AG09309 (cell line): ENCODE measurements around the gene CSTPP1.

Source experiments
- DNase-seq: peaks from one replicate; pipeline ENCODE4 v3.0.0-alpha.2; 2010; ENCODE audit warnings: low read depth
- H3K4me3 ChIP-seq: 2 replicates; pipeline ENCODE4 v1.5.1; 2011; ENCODE audit warnings: mild to moderate bottlenecking, low read depth, low read length, moderate library complexity; ENCODE audit not compliant: control insufficient read depth
- TF ChIP-seq, protein P1 (sequence below): IDR thresholded peaks from 2 replicates; pipeline ENCODE4 v1.5.1; 2011; ENCODE audit warnings: mild to moderate bottlenecking, low read depth, low read length, inconsistent platforms; ENCODE audit not compliant: insufficient read depth, control insufficient read depth; ENCODE audit errors: missing control alignments

CSTPP1 gene

GRCh38 chr11:47001781-47002181 is 65.2 kb downstream of the CSTPP1 start:
- DNase-seq, result no peak
- no peak overlapping the region for H3K4me3 ChIP-seq
- TF ChIP-seq, protein P1, sequence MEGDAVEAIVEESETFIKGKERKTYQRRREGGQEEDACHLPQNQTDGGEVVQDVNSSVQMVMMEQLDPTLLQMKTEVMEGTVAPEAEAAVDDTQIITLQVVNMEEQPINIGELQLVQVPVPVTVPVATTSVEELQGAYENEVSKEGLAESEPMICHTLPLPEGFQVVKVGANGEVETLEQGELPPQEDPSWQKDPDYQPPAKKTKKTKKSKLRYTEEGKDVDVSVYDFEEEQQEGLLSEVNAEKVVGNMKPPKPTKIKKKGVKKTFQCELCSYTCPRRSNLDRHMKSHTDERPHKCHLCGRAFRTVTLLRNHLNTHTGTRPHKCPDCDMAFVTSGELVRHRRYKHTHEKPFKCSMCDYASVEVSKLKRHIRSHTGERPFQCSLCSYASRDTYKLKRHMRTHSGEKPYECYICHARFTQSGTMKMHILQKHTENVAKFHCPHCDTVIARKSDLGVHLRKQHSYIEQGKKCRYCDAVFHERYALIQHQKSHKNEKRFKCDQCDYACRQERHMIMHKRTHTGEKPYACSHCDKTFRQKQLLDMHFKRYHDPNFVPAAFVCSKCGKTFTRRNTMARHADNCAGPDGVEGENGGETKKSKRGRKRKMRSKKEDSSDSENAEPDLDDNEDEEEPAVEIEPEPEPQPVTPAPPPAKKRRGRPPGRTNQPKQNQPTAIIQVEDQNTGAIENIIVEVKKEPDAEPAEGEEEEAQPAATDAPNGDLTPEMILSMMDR, result no peak

- no peak overlapping the region for H3K4me3 ChIP-seq
- no peak for DNase-seq
- TF ChIP-seq, protein P1, result no peak
These were observed 65.8 kb downstream of the CSTPP1 start for GRCh38 chr11:47002390-47002789.

- DNase-seq, result no peak
- H3K4me3 ChIP-seq, result no peak overlapping the region
- TF ChIP-seq, protein P1, result no peak
These were observed 66.8 kb downstream of the CSTPP1 start for GRCh38 chr11:47003180-47003877.

- TF ChIP-seq, protein P1, result no peak
- no peak overlapping the region for H3K4me3 ChIP-seq
- DNase-seq, result peak; percentile 92
These were observed 68.1 kb downstream of the CSTPP1 start for GRCh38 chr11:47004595-47005033.

DNA sequence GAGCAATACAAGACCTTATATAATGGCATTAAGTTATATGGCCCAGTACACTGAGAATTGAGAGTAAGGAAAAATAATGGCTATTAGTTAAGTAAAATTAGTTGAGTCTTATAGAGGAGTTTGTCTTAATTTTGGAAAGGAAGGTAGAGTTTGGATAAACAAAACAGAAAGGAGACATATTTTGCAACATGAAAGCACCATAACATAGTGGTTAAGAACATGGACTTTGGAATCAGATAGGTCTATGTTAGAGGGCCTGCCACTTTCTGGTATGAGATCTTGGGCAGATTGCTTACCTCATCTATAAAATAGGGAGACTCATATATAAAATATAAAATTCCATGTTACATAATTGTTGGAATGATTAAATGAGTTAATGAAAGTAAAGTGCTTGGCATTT is 68.9 kb downstream of the CSTPP1 start:
- DNase-seq, result no peak
- TF ChIP-seq, protein P1, result no peak
- H3K4me3 ChIP-seq, result no peak overlapping the region

DNA sequence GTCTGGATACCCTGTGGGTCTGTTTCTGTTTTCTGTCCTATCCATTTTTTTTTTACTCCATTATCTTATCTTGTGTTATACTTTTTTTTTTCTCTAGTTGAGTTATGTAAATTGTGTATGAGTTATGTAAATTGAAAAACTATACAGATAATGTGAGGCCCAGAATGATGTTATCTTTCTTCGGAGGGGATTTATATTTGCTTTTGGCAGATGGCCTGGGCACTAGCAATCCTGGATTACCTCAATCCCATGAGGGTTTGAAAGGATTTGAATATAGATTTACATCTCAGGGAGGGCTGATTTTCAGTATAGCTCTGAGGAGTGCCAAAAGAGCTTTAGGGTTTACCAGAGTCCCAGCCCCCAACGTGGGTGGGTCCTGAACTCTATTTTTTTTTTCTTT is 71.0 kb downstream of the CSTPP1 start:
- TF ChIP-seq, protein P1, result no peak
- no peak overlapping the region for H3K4me3 ChIP-seq
- no peak for DNase-seq
